Chondrocyte (in vitro differentiated cells): ENCODE results near the gene FAT1. TPM values are rescaled to one million over a fixed set of nuclear protein-coding genes. Genes with fewer than 3 reads are reported as not detected.

ENCODE experiments used
- DNase-seq: peaks from one replicate; pipeline ENCODE4 v3.0.0; 2021; ENCODE audit warnings: mixed read lengths, low spot score
- H3K27ac Mint-ChIP-seq: one replicate; pipeline ENCODE4 v1.8.0; 2021; ENCODE audit warnings: mild to moderate bottlenecking, moderate library complexity, mixed read lengths; ENCODE audit not compliant: unreplicated experiment
- H3K27me3 Mint-ChIP-seq: 2 replicates; pipeline ENCODE4 v1.8.0; 2021; ENCODE audit warnings: low read depth, mixed read lengths
- H3K36me3 Mint-ChIP-seq: 2 replicates; pipeline ENCODE4 v1.8.0; 2021; ENCODE audit warnings: low read depth, mixed read lengths
- H3K4me1 Mint-ChIP-seq: 2 replicates; pipeline ENCODE4 v1.8.0; 2021; ENCODE audit warnings: low read depth, mild to moderate bottlenecking, mixed read lengths
- H3K4me3 Mint-ChIP-seq: one replicate; pipeline ENCODE4 v1.8.0; 2021; ENCODE audit warnings: mild to moderate bottlenecking, moderate library complexity, mixed read lengths; ENCODE audit not compliant: unreplicated experiment
- H3K9me3 Mint-ChIP-seq: 2 replicates; pipeline ENCODE4 v1.8.0; 2021; ENCODE audit warnings: low read depth, mixed read lengths
- total RNA-seq: library from RNA; stranded (reverse); gene quantifications from 3 replicates; pipeline ENCODE4 v1.2.1, GENCODE V29; 2021
- TF ChIP-seq, protein P1 (sequence below): fragments of 200-600 bp; sonication (generic); IDR thresholded peaks from 2 replicates; pipeline ENCODE4 v1.5.0; 2021; ENCODE audit warnings: antibody characterized with exemption, mild to moderate bottlenecking, moderate library complexity

FAT1 gene
- total RNA-seq, 1 donor from 2014 or later, result 671 TPM

DNA sequence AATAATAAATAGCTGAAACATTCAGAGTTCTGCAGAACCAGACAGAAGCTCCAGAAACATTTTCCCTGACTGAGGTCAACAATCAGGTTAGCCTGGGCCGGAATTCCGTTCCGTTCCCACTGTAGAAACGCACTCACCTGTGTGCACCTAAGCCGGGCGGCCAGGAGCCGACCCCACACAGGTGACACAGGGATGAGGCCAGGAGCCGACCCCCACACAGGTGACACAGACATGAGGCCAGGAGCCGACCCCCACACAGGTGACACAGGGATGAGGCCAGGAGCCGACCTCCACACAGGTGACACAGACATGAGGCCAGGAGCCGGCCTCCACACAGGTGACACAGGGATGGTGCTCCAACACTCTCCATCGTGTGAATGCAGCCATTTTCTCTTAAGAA is 21.9 kb downstream of the FAT1 start:
- H3K27ac Mint-ChIP-seq, result peak overlapping the region; percentile 94
- peaks cover 86% of the 10 kb centered on the region for H3K4me1 Mint-ChIP-seq

DNA sequence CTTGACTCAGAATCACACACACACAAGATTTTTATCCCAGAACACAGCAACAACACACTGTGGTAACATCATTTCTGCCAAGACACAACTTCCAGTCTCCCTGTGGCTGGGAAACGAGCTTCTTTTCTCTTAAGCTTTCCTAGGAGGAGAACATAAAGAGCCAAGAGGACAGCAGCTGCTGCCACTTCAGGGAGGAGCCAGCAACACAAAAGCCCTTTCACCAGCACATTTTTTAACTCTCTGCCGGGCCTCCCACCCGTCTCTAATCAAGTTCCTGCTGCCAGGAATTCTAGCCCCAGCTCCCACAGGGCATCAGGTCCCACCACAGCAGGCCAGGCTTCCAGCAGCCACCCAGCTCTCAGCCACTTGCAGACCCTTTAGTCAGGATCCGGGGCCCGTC is 22.4 kb downstream of the FAT1 start:
- Mint-ChIP-seq H3K4me3 (peak overlapping the region; percentile 46), H3K9me3 (no peaks in the 10 kb centered on the region), H3K27ac (peak overlapping the region; percentile 94), H3K27me3 (no peaks in the 10 kb centered on the region), H3K4me1 (peaks cover 83% of the 10 kb centered on the region), H3K36me3 (peaks cover 21% of the 10 kb centered on the region)
- no peak for DNase-seq
- TF ChIP-seq, protein P1, sequence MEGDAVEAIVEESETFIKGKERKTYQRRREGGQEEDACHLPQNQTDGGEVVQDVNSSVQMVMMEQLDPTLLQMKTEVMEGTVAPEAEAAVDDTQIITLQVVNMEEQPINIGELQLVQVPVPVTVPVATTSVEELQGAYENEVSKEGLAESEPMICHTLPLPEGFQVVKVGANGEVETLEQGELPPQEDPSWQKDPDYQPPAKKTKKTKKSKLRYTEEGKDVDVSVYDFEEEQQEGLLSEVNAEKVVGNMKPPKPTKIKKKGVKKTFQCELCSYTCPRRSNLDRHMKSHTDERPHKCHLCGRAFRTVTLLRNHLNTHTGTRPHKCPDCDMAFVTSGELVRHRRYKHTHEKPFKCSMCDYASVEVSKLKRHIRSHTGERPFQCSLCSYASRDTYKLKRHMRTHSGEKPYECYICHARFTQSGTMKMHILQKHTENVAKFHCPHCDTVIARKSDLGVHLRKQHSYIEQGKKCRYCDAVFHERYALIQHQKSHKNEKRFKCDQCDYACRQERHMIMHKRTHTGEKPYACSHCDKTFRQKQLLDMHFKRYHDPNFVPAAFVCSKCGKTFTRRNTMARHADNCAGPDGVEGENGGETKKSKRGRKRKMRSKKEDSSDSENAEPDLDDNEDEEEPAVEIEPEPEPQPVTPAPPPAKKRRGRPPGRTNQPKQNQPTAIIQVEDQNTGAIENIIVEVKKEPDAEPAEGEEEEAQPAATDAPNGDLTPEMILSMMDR, result no peak

More for the DNA sequence above, 21.9 kb downstream of the FAT1 start:
- Mint-ChIP-seq H3K27me3 (no peaks in the 10 kb centered on the region), H3K36me3 (peaks cover 25% of the 10 kb centered on the region), H3K4me3 (peak overlapping the region; percentile 46), H3K9me3 (no peaks in the 10 kb centered on the region)
- TF ChIP-seq, protein P1, result no peak
- DNase-seq, result no peak

DNA sequence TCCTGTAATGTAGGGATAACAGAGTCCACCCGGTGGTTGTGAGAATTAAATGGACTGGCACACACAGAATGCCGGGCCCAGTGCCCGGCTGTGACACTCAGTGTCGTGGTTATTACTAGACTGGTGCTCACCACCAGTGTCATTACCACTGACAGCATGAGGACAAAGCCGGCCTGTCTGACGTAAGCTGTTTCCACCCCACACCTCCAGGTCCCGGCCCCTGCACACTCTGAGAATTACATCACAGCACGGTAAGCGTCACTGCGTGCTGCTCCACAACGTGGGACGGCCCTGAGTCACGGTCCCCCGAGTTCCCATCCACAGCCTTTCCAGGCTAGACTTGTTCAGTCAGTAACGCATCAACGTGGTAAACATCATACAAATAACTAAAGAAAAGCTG is 22.9 kb downstream of the FAT1 start:
- Mint-ChIP-seq H3K4me3 (peak overlapping the region; percentile 46), H3K4me1 (peaks cover 83% of the 10 kb centered on the region), H3K27me3 (no peaks in the 10 kb centered on the region), H3K36me3 (peaks cover 17% of the 10 kb centered on the region), H3K9me3 (no peaks in the 10 kb centered on the region), H3K27ac (peak overlapping the region; percentile 94)
- no peak for DNase-seq
- TF ChIP-seq, protein P1, result no peak

DNA sequence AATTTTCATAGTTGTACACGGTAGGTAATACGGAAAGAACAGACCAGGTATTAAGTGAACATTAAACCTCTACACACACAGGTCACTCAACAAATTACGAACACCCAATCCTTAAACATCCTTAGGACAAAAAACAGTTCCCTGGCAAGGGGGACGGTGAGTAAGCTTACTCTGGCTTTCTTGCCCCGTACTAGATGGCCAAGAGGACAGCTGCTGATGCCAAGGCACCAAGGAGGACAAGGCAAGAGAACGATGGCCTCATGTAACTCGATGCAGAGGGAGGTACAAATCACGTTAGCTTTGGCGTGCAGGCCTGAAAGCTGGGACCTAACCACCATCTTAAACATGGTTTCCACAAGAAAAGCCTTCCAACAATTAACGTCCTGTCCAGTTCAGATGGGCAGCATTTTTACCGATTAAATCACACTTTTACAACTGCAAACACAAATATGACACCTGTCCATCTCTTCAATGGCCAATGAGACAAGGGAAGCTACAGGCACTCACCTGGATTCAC is 23.7 kb downstream of the FAT1 start:
- peaks cover 13% of the 10 kb centered on the region for H3K36me3 Mint-ChIP-seq
- no peaks in the 10 kb centered on the region for H3K9me3 Mint-ChIP-seq
- TF ChIP-seq, protein P1, result no peak
- no peak for DNase-seq
- no peak overlapping the region for H3K4me3 Mint-ChIP-seq
- no peaks in the 10 kb centered on the region for H3K27me3 Mint-ChIP-seq
- peaks cover 83% of the 10 kb centered on the region for H3K4me1 Mint-ChIP-seq
- peak overlapping the region; percentile 94 for H3K27ac Mint-ChIP-seq

DNA sequence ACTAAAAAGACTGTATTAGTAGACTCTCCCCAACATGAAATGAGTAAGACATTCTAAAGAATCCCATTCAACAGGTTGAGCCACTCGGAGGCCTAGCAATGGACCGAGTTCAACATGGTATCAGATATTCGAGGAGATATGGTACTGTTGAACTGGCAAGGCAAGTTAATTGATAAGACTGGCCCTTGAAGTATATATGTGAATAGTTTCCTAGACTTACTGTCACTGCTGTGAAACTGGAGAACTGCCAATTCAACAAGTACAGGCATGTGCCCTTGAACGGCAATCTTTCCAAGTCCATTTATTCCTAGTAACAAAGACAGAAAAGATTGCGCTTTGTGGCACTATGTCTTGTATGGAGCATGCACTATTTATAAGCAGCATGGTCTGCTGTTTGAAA is 24.4 kb downstream of the FAT1 start:
- Mint-ChIP-seq H3K27ac (peak overlapping the region; percentile 50), H3K4me3 (no peak overlapping the region), H3K27me3 (no peaks in the 10 kb centered on the region), H3K9me3 (no peaks in the 10 kb centered on the region), H3K36me3 (peaks cover 13% of the 10 kb centered on the region), H3K4me1 (peaks cover 85% of the 10 kb centered on the region)
- no peak for DNase-seq
- TF ChIP-seq, protein P1, result no peak
